Kidney (tissue), 22 donors: ENCODE data around the gene ECE2. TPM values are rescaled to one million over a fixed set of nuclear protein-coding genes. Genes with fewer than 3 reads are reported as not detected.

Experiments used
- DNase-seq, 5 donors: peaks; one replicate each; pipeline ENCODE4 v3.0.0-alpha.2; 2013 to 2020
- FAIRE-seq: peaks from 2 replicates; lab custom pipeline; 2012; peaks lifted over from hg19 to GRCh38; lab: Jason Lieb, UNC
- H3K27ac ChIP-seq, 2 donors: one replicate each; pipeline ENCODE4 v1.7.0; 2013; ENCODE audit warnings: low read depth in 2 of 2, low read length in 2 of 2, inconsistent platforms in 1 of 2
- H3K27me3 ChIP-seq: one replicate; pipeline ENCODE4 v1.7.1; 2013; ENCODE audit warnings: low read length, inconsistent platforms; ENCODE audit not compliant: control insufficient read depth, insufficient read depth
- H3K36me3 ChIP-seq, 3 donors: one replicate each; pipeline versions ENCODE4 v1.7.0 to v1.7.1; 2013; ENCODE audit warnings: low read length in 3 of 3, control low read depth in 1 of 3, inconsistent platforms in 1 of 3; ENCODE audit not compliant: insufficient read depth in 3 of 3, control insufficient read depth in 2 of 3
- H3K4me1 ChIP-seq, 3 donors: one replicate each; pipeline versions ENCODE4 v1.7.0 to v1.7.1; 2013; ENCODE audit warnings: low read length in 3 of 3, inconsistent platforms in 1 of 3, low read depth in 1 of 3; ENCODE audit not compliant: control insufficient read depth in 2 of 3, insufficient read depth in 2 of 3
- H3K4me3 ChIP-seq, 3 donors: one replicate each; pipeline versions ENCODE4 v1.7.0 to v1.8.1; 2013; ENCODE audit warnings: low read length in 3 of 3, control low read depth in 1 of 3, inconsistent platforms in 1 of 3
- H3K9ac ChIP-seq, 3 donors: one replicate each; pipeline versions ENCODE4 v1.7.0 to v1.7.1; 2013; ENCODE audit warnings: low read length in 3 of 3, control low read depth in 1 of 3, inconsistent platforms in 1 of 3
- H3K9me3 ChIP-seq, 3 donors: one replicate each; pipeline versions ENCODE4 v1.7.0 to v1.7.1; 2013; ENCODE audit warnings: low read length in 3 of 3, control low read depth in 1 of 3, inconsistent platforms in 1 of 3; ENCODE audit not compliant: control insufficient read depth in 2 of 3, insufficient read depth in 1 of 3
- intact Hi-C: fragments of 100-400 bp; cut with DNase I; formaldehyde crosslinking; loops from one replicate; pipeline ENCODE4 v1.11.1; 2022
- long read RNA-seq, 10 donors: library from polyadenylated mRNA in 1 of 10; unstranded in 1 of 10; transcript quantifications; one replicate each; pipeline ENCODE4 v2.0.0 and lab custom pipeline, GENCODE V29; 2021 to 2026
- polyA plus RNA-seq: library from polyadenylated mRNA; stranded (reverse); fragments of 350-450 nt; fragmentation: Illumina TruSeq; extraction: RNeasy Lipid Tissue Mini Kit (QIAGEN cat#74804); gene quantifications from one replicate; pipeline ENCODE4 v1.2.3, GENCODE V29; 2014; ENCODE audit warnings: low read depth, low replicate concordance; ENCODE audit not compliant: insufficient read depth
- total RNA-seq: library from RNA; stranded (reverse); fragmentation: NEBNext Ultra II Directional; extraction: Animal tissue kit (Norgen Biotek cat#: 25700); gene quantifications from one replicate; pipeline ENCODE4 v1.2.1, GENCODE V29; 2021
- TF ChIP-seq, protein P1 (sequence below): IDR thresholded peaks from 3 replicates; pipeline ENCODE4 v1.5.1; 2012; ENCODE audit warnings: mild to moderate bottlenecking, moderate library complexity, borderline replicate concordance; ENCODE audit not compliant: insufficient read depth; ENCODE audit errors: extremely low read depth
- donor health status: control.
- donor health status: control.
- donor health status: control.
- donor health status: control.
- donor health status: control.
- donor health status: DM: yes; HTN: yes; CAD: no.
- donor health status: Normal renal cell carcinoma (clear cell type).

ECE2 gene
- total RNA-seq (not detected), polyA plus RNA-seq (not detected)
- long read RNA-seq, donor 1, result 0 reads
- long read RNA-seq, donor 2, result 0 reads
- long read RNA-seq, donor 3, result 0 reads
- long read RNA-seq, donor 4, result 0 reads
- long read RNA-seq, donor 5, result 0 reads
- long read RNA-seq, donor 6, result 0 reads
- long read RNA-seq, donor 7, result 0 reads
- long read RNA-seq, donor 8, result 0 reads
- long read RNA-seq, donor 9, result 0 reads
- long read RNA-seq, donor 10, result 0 reads

DNA sequence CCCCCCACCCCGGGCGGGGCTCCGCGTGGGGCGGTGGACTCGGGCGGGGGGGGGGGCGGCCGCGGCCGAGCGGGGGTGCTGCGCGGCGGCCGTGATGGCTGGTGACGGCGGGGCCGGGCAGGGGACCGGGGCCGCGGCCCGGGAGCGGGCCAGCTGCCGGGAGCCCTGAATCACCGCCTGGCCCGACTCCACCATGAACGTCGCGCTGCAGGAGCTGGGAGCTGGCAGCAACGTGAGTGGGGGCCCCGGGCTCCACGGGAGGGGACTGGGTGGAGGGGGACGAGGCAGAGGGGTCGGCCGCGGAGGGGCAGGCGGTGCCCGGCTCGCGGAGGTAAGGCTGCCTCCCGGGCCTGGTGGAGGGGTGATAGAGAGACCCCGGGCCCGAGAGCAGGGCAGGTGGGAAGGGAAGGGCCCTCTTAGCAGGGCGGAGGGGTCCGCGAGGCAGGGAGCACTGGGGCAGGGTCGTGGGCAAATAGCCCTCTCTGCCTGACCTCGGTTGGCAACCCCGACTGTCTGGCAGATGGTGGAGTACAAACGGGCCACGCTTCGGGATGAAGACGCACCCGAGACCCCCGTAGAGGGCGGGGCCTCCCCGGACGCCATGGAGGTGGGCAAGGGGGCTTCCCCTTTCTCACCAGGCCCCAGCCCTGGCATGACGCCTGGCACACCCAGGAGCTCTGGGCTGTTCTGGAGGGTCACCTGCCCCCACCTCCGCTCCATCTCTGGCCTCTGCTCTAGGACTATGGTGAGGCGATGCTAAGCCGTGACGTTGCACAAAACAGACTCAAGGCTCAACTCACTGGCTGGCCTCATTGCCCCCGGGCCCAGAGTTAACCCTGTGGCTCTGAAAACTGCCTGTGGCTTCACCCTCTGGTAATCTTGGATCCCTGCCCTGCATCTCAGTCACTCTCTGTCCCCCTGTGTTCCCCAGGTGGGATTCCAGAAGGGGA is at the start of gene ECE2:
Gene ECE2, plus strand, starts transcription at position 62 of the 950 bp plus-strand sequence. Its CDS starts 132 bp downstream, at position 194.
- intact Hi-C loops, result no loop called here
- Histone ChIP-seq H3K9me3 (no peaks in the 10 kb centered on the region), H3K36me3 (no peaks in the 10 kb centered on the region), H3K27me3 (peaks cover 7% of the 10 kb centered on the region), H3K4me3 (no peak within 1 kb of the TSS), H3K4me1 (peaks cover 0 to 2% (median 0%) of the 10 kb centered on the region in 3 donors), H3K27ac (no peak within 1 kb of the TSS), H3K9ac (no peak within 1 kb of the TSS)
- DNase-seq (peak in 2 of 5 donors; percentile 11 to 72), FAIRE-seq (no peak)
- TF ChIP-seq, protein P1, sequence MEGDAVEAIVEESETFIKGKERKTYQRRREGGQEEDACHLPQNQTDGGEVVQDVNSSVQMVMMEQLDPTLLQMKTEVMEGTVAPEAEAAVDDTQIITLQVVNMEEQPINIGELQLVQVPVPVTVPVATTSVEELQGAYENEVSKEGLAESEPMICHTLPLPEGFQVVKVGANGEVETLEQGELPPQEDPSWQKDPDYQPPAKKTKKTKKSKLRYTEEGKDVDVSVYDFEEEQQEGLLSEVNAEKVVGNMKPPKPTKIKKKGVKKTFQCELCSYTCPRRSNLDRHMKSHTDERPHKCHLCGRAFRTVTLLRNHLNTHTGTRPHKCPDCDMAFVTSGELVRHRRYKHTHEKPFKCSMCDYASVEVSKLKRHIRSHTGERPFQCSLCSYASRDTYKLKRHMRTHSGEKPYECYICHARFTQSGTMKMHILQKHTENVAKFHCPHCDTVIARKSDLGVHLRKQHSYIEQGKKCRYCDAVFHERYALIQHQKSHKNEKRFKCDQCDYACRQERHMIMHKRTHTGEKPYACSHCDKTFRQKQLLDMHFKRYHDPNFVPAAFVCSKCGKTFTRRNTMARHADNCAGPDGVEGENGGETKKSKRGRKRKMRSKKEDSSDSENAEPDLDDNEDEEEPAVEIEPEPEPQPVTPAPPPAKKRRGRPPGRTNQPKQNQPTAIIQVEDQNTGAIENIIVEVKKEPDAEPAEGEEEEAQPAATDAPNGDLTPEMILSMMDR, result no peak

DNA sequence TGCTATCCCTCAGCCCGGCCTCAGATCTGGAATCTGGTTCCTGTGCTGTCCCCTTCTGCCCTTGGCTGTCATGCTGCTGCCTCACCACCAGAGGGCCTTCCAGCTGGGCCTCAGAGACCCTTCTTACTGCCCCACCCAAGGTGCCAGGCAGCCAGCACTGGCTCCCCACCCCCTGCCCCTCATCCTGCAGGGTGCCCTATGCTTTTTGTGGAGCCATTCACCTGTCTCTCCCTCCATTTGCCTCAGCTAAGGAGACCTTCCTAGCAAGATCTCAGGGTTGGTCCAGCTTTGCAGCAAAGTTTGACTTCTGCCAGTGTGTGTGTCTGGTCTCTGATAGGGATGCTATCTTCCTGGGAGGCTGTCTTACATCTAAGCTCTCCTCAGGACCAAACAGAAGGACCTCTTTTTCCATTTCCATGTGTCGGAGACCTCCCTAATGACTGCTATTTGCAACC is 48.3 kb upstream of the ECE2 start:
- FAIRE-seq (no peak), DNase-seq (no peak)
- H3K27ac ChIP-seq, result no peak overlapping the region

DNA sequence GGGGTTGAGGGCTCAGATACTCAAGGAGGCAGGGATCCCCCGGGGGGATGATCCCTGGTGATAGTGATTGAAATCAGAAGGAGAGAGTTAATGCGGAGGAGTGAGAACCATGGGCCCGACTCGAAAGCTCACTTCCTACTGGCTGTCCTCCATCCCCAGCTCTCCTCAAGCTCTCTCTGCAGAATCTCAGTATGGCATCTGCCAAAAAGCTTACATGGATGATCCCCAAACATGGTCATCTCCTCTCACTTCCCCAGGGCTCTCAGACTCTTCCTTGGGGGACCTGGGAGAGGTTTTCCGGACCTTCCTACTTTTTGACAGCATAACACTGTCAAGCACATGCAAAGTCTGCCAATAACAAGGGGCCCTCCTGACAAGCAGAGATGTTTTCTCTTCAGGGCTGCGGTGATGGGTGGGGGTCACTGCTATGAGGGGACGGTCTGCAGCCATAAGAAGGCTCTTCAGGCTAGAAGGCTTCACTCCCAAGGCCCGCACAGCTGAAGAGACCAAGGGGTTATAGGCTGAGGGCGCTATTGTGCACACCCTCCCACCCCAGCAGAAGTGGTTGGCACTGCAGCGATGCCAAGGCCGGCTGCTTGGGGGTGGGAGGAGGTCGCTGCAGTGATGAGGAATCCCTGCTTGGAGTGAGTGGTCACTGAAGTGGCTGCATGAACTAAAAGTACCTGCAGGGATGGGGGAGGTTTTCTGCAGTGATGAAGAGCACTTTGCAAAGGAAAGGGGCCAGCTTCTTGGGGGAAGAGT is 47.3 kb upstream of the ECE2 start:
- peaks cover 21% of the 10 kb centered on the region for H3K27me3 ChIP-seq
- H3K36me3 ChIP-seq, result no peaks in the 10 kb centered on the region
- H3K9ac ChIP-seq, result no peak overlapping the region
- H3K4me3 ChIP-seq, result no peak overlapping the region
- H3K9me3 ChIP-seq, result no peaks in the 10 kb centered on the region
- intact Hi-C loops, result no loop called here
- no peak for FAIRE-seq
- TF ChIP-seq, protein P1, result no peak
- H3K27ac ChIP-seq, result no peak overlapping the region
- peaks cover 0 to 14% (median 0%) of the 10 kb centered on the region in 3 donors for H3K4me1 ChIP-seq
- DNase-seq, result no peak

More for the DNA sequence above, 48.3 kb upstream of the ECE2 start:
- Histone ChIP-seq H3K9me3 (no peaks in the 10 kb centered on the region), H3K27me3 (peaks cover 16% of the 10 kb centered on the region), H3K4me3 (no peak overlapping the region), H3K9ac (no peak overlapping the region), H3K36me3 (no peaks in the 10 kb centered on the region), H3K4me1 (peaks cover 0 to 14% (median 0%) of the 10 kb centered on the region in 3 donors)
- TF ChIP-seq, protein P1, result peak; percentile 57
- intact Hi-C loops, result no loop called here
